GM19467 (cell line): Measurements from ENCODE around the gene CENPL.
"Not testable (repeated sequence)": the region's sequence is repeated elsewhere in the genome, so short reads cannot be mapped to it uniquely, and the experiment has no call there.

Experiments
- ATAC-seq: cut with Tn5 transposase; IDR thresholded peaks from one replicate; pipeline ENCODE4 v1.9.1; 2021; ENCODE audit warnings: mild to moderate bottlenecking, moderate library complexity; ENCODE audit not compliant: unreplicated experiment

CENPL gene, protein sequence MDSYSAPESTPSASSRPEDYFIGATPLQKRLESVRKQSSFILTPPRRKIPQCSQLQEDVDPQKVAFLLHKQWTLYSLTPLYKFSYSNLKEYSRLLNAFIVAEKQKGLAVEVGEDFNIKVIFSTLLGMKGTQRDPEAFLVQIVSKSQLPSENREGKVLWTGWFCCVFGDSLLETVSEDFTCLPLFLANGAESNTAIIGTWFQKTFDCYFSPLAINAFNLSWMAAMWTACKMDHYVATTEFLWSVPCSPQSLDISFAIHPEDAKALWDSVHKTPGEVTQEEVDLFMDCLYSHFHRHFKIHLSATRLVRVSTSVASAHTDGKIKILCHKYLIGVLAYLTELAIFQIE

DNA sequence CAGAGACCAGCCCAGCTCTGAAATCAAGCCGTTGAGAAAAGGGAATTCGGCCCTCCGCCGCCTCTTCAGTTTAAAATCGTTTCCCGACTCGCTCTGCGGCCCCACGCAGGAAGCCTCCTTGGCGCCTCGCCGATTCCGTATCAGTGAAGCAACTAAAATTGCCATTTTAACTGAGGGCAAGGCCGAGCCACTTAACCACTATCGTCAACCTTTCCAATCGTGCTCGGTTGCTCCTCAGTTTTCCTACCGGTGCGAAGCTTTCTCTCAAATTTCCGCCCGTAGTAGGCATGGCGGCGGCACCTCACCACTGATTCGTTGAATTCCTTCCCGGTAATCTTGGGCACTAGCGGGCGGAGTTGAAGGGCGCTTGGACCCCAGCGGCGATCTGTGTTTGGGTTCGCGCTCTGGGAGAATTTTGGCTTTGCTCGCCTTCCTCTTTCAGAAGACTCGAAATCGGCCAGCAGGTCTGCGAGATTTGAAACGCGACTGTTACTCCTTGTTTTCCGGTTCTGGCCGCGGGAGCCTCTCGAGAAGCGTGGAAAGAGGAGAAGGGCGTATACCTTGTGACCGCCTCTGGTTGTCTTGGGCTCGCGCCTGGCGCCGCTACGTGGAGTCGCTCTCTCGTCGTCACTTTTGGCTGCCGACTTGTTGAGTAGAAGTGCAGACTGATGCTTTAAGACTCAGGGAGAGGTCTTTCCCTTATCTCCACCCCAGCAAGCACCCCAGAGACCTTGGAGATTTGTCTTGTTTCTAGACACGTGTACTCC lies at the start of gene CENPL, which contains the start of gene DARS2:
CENPL (minus strand) TSS at position 569 of the 767 bp plus-strand sequence. CDS start 13,584 bp downstream, outside the sequence.
DARS2 (plus strand) TSS at position 359 of the 767 bp plus-strand sequence. CDS start 557 bp downstream, outside the sequence.
- ATAC-seq, result peak; percentile 77

DNA sequence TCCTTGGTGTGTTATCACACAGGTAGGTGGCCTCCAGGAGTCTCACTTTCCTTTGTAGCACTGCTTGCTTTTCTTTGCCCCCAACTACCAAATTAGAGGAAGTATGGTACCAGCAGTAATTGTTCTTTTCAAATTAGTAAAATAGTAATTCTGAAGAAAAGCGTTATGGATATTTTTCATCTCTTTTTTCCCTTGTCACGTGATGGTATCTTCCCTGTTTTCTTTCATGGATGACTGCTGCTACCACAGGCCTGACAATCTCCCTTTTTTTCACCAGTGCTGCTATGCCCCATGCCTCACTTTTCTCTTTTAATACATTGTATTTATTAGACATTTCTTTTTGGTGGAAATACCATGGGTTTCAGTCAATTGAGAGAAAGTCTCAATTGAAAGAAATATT lies 46.8 kb upstream of the CENPL start:
- ATAC-seq, result no peak

DNA sequence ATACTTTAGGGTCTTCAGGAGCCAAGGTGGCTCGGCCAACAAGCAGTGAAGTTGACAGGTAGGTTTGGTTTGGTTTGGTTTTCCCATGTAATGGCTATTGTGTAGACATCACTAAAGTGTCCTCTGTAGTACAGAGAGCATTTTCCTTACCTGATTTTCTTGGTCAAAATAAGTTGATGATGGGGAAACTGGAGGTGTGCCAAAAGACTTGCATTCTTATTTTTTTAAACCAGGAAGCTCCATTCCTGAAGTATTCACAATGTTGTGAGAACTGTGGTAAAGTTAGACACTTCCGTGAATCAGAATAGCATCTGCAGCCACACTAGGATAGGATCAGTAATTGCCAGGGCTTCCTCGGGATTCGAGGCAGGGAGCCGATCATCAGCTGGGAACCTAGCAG lies 46.4 kb upstream of the CENPL start:
- no peak for ATAC-seq

DNA sequence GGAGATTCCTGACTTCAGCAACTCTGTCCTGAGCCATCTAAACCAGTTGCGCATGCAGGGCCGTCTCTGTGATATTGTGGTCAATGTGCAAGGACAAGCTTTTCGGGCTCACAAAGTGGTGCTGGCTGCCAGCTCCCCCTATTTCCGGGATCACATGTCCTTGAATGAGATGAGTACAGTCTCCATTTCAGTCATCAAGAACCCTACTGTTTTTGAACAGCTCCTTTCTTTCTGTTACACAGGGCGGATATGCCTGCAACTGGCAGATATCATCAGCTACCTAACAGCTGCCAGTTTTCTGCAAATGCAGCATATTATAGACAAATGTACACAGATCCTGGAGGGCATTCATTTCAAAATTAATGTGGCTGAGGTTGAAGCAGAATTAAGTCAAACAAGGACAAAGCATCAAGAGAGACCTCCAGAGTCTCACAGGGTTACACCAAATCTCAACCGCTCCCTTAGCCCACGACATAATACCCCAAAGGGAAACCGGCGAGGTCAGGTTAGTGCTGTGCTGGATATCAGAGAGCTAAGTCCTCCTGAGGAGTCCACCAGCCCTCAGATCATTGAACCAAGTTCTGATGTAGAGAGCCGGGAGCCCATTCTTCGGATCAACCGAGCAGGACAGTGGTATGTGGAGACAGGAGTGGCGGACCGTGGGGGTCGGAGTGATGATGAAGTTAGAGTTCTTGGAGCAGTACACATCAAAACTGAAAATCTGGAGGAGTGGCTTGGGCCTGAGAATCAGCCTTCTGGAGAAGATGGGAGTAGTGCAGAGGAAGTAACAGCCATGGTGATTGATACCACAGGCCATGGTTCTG lies 45.8 kb upstream of the CENPL start:
- no peak for ATAC-seq

DNA sequence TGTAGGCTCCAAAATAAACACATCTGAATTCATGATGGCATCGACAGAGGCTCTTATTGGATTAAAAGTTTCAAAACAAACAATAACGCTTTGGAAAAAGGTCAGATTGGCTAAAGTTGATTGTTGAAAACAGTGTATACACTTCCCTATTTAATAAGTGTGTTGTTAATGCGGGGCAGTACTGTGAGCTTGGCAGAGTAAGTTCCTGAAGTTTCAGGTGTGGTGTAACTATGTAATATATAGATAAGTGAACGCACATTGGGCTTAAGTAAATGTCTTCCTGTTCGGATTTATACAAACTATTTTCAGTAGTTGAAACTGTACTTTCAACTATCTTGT lies 44.3 kb upstream of the CENPL start:
- ATAC-seq, result no peak

DNA sequence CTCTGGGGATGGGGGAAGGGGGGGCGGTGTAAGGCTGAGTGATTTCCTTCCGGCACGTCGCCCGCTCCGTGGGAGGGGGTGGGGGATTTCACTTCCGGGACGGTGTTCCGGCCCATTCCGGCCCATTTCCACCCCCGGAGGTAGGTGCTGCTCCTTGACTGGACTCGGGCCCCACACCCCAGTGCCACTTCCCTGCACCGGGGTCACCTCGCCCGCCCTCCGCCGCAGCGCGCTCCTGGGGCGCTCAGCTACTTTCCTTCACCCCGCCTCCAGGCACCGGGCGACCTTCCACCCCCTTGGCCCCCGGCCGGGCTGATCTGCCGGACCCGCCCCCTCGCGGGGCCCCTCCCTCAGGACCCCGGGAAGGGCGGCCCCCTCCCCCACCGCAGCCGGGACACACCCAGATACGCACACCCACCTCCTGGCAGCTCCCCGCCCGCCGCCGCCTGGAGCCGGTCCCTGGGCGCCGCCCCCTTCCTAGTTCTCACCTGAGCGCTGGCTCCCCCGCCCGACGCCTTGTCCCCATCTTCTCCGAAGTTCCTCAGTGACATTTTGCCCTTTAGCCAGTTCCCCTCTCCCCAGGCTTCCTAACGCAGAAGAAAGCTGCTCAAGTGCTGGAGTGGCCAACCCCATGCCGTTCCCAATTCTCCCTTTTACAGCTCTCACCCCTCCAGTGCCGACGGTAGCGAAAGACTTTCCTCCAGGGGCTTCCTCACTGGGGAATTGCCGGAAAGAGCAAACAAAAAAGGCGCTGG lies 43.8 kb upstream of the CENPL start, which contains the start of gene ZBTB37:
ZBTB37 (plus strand) TSS at position 115 of the 755 bp plus-strand sequence. CDS start 1,846 bp downstream, outside the sequence.
- peak; percentile 50 for ATAC-seq

DNA sequence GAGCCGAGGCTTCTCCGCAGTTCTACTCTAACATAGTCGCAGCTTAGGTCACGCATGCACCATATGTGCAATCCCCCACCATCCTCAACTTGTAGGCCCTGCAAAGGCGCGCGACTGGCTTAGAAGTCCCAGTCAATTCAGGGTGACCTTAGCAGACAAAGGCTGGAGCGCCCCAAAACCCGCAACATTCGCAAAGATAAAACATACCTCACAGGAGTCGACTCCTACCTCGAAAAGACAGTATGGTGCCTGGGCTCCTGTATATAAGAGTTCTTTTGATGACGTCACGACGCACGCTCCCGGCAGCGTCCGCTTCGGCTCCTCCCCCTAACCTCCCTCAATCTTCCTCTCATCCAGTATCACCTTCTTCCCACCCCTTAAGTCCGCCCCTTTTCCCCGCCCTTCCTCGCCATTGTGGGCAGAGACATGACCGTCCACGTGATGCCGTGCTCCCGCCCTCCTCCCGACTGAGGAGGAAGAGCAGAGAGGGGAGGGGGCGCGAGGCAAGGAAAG lies 43.1 kb upstream of the CENPL start, which contains the start of gene GAS5:
GAS5 (minus strand) TSS at position 237 of the 513 bp plus-strand sequence.
- peak; percentile 65 for ATAC-seq

DNA sequence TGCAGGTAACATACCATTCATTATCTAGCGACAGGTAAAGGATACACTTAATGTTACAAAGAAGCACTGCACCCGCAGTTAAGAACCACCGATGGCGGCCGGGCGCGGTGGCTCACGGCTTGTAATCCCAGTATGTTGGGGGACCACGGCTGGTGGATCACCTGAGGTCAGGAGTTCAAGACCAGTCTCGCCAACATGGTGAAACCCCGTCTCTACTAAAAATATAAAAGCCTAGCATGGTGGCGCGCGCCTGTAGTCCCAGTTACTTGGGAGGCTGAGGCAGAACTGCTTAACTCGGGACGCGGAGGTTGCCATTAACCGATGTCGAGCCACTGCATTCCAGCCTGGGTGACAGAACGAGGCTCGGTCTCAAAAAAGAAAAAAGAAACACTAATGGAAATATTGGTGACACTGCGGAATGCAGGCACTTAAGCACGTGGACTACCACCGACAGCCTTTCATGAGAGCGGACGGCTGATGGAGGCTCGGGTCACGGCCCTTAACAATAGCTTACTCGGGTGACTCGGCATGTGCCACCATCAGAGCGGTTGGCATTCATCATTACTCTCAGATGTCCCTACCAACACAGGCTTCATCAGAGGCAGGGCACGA lies 42.6 kb upstream of the CENPL start:
- ATAC-seq, result no peak

DNA sequence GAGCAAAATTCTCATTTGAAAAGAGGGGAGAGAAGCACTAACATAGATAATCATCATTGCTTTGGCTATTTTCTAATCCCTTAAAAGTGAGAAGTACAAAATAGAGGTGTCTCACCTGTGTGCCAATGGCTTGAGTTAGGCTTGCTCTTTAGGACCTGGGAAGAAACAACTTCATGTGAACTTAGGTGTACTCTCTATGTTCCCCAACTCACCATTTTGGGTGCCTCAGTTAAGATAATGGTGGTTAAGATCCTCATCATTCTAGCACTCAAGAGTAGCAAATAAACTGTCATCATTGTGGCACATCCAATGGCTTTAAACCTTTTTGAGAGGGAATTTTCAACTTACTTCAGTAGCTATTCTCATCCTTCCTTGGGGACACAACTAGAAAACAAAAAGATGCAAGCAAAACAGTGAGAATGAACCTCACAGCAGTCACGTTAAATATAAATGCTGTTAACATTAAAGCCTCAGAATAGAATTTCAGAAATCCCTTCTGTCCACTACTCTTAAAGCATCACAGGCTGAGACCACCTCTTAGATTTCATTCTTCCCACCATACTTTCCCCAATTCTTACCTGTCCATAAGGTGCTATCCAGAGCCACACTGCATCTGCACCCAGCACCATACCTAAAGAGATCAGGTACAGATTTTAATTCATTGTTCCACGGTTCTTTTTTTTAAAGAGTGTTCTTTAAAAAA lies 41.9 kb upstream of the CENPL start:
- no peak for ATAC-seq

DNA sequence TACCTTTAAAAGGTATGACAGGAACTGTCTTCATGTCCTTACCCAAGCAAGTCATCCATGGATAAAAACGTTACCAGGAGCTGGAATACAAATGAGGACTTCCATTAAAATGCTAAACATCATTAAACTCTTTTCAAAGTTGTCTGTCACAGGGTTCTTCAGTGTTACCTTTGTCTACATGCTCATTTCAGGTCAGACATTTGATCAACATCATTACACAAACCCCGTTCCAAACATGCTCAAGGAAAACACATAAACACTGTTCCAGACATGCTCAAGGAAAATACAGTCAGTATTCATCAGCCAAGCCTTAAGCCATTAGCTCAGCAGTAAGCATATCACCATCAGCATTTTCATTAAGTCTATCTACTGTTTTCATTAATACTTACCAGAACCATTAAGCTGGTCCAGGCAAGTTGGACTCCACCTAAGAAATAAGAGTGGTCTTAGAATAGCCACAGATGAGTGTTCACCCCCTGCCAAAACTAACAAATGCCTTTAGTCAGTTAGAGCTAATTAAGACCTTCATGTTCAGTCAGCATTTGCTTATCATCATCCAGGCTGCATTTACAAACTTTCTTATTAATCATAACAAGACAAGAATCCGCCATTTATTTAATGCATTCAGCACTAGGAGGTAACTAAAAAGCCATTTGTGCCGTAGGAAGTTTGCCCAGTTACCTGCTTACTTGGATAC lies 40.9 kb upstream of the CENPL start:
- ATAC-seq, result no peak

DNA sequence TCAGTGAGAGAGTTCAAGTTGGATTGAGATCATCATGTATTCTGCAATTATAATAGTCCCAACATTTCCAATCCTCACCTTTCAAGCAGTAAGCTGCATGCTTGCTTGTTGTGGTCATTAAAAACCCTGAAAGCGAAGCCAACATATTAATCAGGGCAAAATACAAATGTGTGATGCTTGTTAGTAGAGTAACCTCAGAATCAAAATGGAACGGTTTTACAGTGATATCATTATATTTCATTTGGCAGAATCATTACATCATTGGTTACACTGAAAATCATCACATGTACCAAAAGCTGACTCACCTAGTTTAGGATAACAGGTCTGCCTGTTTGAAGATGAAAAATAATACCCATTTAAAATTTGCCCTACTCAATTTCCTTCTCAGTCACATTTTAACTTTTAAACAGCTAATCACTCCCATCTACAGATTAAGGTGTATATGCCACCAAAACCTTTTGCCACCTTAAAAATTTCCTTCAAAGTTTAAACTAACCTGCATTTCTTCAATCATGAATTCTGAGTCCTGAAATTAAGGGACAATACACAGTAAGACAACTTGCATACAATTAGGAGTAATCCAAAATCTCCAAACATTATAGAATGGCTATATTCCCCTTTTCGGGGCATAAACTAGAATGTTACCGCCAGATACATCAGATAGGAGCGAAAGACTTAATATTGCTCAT lies 39.6 kb upstream of the CENPL start:
- ATAC-seq, result no peak

DNA sequence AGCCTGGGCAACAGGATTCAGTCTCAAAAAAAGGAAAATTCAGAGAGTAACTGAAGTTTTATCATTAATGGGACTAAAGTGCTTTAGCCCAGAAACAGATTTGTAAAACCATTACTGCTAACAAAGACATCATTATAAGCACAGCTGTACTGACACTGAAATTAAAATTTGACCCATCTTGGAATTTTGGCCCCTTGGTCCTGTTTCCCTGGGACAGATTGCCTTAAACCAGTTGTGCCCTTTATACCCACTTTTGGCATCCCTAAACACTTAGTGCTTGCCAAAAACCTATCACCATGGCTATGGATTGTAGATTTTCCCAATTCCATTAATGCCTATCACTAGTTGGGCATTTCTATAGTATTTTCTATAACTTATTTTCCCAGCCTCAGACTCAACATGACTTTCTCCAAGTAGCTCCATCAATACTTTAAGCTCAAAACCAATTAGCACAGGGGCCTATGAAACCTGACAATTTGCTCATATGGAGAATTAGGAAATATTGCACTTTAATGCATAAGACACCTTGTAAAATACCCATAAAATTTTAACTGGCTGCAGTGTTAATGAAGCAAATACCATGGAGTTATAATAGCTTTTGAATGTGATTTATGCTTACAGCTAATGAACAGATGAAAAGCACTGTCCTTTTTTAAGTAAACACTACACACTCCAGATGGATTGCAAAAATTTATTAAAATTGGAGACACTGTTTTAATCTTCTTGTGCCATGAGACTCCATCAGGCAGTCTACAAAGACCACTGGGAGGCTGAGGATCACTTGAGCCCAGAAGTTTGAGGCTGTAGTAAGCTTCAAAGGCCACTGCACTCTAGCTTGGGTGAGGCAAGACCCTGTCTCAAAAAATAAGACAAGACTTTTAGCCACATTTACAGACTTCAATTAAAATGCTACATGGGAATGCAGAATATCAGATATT lies 38.8 kb upstream of the CENPL start:
- ATAC-seq, result no peak

DNA sequence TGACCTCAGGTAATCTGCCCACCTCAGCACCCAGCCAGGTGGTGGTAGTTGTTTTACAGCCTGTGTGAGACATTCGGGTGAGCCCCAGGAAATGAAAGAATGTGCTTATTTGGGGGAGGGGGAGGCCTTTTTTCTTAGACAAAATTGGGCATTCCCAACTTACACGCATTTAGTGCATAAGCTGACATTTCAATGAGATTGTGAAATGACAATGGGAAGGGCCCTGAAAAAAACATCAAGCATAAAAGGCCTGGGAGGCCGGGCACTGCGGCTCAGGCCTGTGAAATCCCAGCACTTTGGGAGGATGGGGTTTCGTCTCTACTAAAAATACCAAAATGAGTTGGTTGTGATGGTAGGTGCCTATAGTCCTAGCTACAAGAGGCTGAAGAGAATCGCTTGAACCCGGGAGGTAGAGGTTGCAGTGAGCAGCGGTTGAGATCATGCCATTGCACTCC lies 38.1 kb upstream of the CENPL start:
- no peak for ATAC-seq

DNA sequence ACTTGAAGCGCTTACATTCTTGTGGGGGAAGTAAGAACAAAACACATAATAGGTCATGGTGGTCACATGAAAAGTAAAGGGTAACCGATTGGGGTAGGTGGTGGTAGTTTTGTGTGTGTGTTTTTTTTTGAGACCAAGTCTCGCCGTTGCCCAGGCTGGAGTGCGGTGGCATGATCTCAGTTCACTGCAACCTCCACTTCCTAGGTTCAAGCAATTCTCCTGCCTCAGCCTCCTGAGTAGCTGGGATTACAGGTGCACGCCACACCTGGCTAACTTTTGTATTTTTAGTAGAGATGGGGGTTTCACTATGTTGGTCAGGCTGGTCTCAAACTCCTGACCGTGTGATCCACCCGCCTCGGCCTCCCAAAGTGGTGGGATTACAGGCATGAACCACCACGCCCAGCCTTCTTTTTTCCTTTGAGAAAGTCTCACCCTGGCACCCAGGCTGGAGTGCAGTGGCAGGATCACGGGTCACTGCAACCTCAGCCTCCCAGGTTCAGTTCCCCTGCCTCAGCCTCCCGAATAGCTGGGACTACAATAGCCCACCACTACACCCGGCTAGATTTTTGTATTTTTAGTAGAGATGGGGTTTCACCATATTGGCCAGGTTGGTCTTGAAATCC lies 37.6 kb upstream of the CENPL start:
- ATAC-seq, result not testable (repeated sequence)

DNA sequence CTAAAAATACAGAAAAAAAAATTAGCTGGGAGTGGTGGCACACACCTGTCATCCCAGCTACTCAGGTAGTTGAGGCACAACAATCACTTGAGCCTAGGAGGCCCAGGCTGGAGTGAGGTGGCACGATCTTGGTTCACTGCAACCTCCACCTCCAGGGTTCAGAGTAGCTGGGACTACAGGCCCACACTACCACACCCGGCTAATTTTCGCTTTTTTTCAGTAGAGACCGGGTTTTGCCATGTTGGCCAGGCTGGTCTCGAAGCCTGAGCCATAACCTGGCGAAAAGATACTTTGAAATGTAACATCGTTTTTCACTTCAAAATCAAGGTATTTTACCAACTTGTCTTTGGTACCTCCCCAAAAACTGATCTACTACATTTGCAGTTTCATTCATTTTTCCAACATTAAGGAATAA lies 37.1 kb upstream of the CENPL start:
- ATAC-seq, result no peak

DNA sequence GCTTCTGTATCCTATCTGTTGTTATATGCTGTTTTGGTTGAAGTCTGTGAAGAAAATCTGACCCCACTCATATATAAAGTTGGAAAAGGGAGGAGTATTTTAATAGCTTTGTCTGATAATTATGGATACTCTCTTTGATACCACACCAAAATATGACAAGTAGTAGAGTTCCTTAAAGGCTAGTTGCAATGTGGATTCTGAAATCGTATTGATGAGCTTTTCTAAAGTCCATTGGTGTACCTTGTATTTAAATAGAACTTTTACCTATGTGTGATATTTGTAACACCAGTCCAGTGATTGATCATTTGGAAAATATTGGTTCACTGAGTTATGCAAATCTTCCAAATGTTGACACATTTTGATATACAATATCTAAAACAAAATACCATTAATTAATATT lies 35.4 kb upstream of the CENPL start:
- no peak for ATAC-seq
